ENCODE measurements around the gene BRPF1. TPM values are rescaled to one million over a fixed set of nuclear protein-coding genes. Genes with fewer than 3 reads are reported as not detected.

Gene BRPF1
- total RNA-seq, 1 donor from 2014 or later = 21.3 TPM

GRCh38 chr3:9704347-9705322 lies 26.9 kb upstream of the BRPF1 start:
- Histone ChIP-seq H3K36me3 (ENCODE audit: control insufficient read depth, insufficient read depth, low read length) (no peaks in the 10 kb centered on the region), H3K27me3 (ENCODE audit: control insufficient read depth, insufficient read depth, low read length) (peaks cover 31% of the 10 kb centered on the region), H3K4me3 (ENCODE audit: low read depth, low read length) (no peak overlapping the region)
- DNase-seq (ENCODE audit: low read depth) = no peak
- no peak for TF ChIP-seq CTCF (IDR thresholded peaks at IDR 0.05; ENCODE audit: insufficient read depth, low read length, poor library complexity, severe bottlenecking)

GRCh38 chr3:9710174-9710739 lies 21.3 kb upstream of the BRPF1 start:
- no peak for TF ChIP-seq CTCF (IDR thresholded peaks at IDR 0.05; ENCODE audit: insufficient read depth, low read length, poor library complexity, severe bottlenecking)
- DNase-seq (ENCODE audit: low read depth) = no peak
- H3K4me3 ChIP-seq (ENCODE audit: low read depth, low read length) = no peak overlapping the region

GRCh38 chr3:9712415-9712814 lies 19.1 kb upstream of the BRPF1 start:
- peaks cover 2% of the 10 kb centered on the region for H3K27me3 ChIP-seq (ENCODE audit: control insufficient read depth, insufficient read depth, low read length)
- DNase-seq (ENCODE audit: low read depth) = no peak
- no peak for TF ChIP-seq CTCF (IDR thresholded peaks at IDR 0.05; ENCODE audit: insufficient read depth, low read length, poor library complexity, severe bottlenecking)
- no peak overlapping the region for H3K4me3 ChIP-seq (ENCODE audit: low read depth, low read length)
- no peaks in the 10 kb centered on the region for H3K36me3 ChIP-seq (ENCODE audit: control insufficient read depth, insufficient read depth, low read length)

More at GRCh38 chr3:9710174-9710739, 21.3 kb upstream of the BRPF1 start:
- Histone ChIP-seq H3K27me3 (ENCODE audit: control insufficient read depth, insufficient read depth, low read length) (peaks cover 13% of the 10 kb centered on the region), H3K36me3 (ENCODE audit: control insufficient read depth, insufficient read depth, low read length) (no peaks in the 10 kb centered on the region)

GRCh38 chr3:9713142-9713541 lies 18.4 kb upstream of the BRPF1 start:
- no peak for DNase-seq (ENCODE audit: low read depth)
- TF ChIP-seq CTCF (IDR thresholded peaks at IDR 0.05; ENCODE audit: insufficient read depth, low read length, poor library complexity, severe bottlenecking) = no peak
- peaks cover 4% of the 10 kb centered on the region for H3K27me3 ChIP-seq (ENCODE audit: control insufficient read depth, insufficient read depth, low read length)
- no peaks in the 10 kb centered on the region for H3K36me3 ChIP-seq (ENCODE audit: control insufficient read depth, insufficient read depth, low read length)
- no peak overlapping the region for H3K4me3 ChIP-seq (ENCODE audit: low read depth, low read length)

- Histone ChIP-seq H3K27me3 (ENCODE audit: control insufficient read depth, insufficient read depth, low read length) (peaks cover 6% of the 10 kb centered on the region), H3K4me3 (ENCODE audit: low read depth, low read length) (no peak overlapping the region), H3K36me3 (ENCODE audit: control insufficient read depth, insufficient read depth, low read length) (no peaks in the 10 kb centered on the region)
- DNase-seq (ENCODE audit: low read depth) = no peak
- TF ChIP-seq CTCF (IDR thresholded peaks at IDR 0.05; ENCODE audit: insufficient read depth, low read length, poor library complexity, severe bottlenecking) = no peak
Observed at GRCh38 chr3:9715136-9715535, 16.4 kb upstream of the BRPF1 start.
